ENCODE data around the gene DNAH11. TPM values are rescaled to one million over a fixed set of nuclear protein-coding genes. Genes with fewer than 3 reads are reported as not detected.

DNAH11 gene
- polyA plus RNA-seq, 1 donor from 2014 or later, result 0.16 TPM

- Histone ChIP-seq H3K27me3 (ENCODE audit: insufficient read depth, low read depth, low read length) (no peaks in the 10 kb centered on the region), H3K9me2 (ENCODE audit: insufficient read depth, low read length) (no peaks in the 10 kb centered on the region), H3K4me3 (ENCODE audit: low read length) (peak overlapping the region; percentile 25), H2AFZ (ENCODE audit: low read depth, low read length) (no peak overlapping the region), H3K79me2 (replicated peaks; ENCODE audit: insufficient read depth, low read length) (no peaks in the 10 kb centered on the region), H3K36me3 (ENCODE audit: insufficient read depth, low read length) (no peaks in the 10 kb centered on the region), H3F3A (ENCODE audit: insufficient read depth, low read length, poor library complexity, severe bottlenecking) (no peaks in the 10 kb centered on the region), H4K20me1 (ENCODE audit: insufficient read depth) (no peaks in the 10 kb centered on the region), H3K9ac (ENCODE audit: low read length) (no peak overlapping the region), H3K9me3 (ENCODE audit: low read length) (no peaks in the 10 kb centered on the region), H3K27ac (ENCODE audit: low read length) (peak overlapping the region; percentile 26), H3K4me2 (ENCODE audit: low read length) (no peak overlapping the region)
- TF ChIP-seq REST (IDR thresholded peaks at IDR 0.05; ENCODE audit: borderline replicate concordance) (peak; percentile 53), MXI1 (conservative IDR thresholded peaks at IDR 0.05; ENCODE audit: poor library complexity, severe bottlenecking) (no peak), EZH2 (IDR thresholded peaks at IDR 0.05; ENCODE audit: borderline replicate concordance, insufficient read depth, low read length, poor library complexity, severe bottlenecking) (no peak), EP300 (conservative IDR thresholded peaks at IDR 0.05; ENCODE audit: poor library complexity, severe bottlenecking) (peak; percentile 15), CTCF (IDR thresholded peaks at IDR 0.05; ENCODE audit: poor library complexity, severe bottlenecking) (no peak), TAF1 (IDR thresholded peaks at IDR 0.05; ENCODE audit: low read depth) (no peak), POLR2AphosphoS5 (IDR thresholded peaks at IDR 0.05) (no peak)
Observed at GRCh38 chr7:21886396-21886795, 343.6 kb downstream of the DNAH11 start.

- H2AFZ ChIP-seq (ENCODE audit: low read depth, low read length), result no peak overlapping the region
- H3K27ac ChIP-seq (ENCODE audit: low read length), result no peak overlapping the region
- no peak overlapping the region for H3K4me2 ChIP-seq (ENCODE audit: low read length)
- H3K9ac ChIP-seq (ENCODE audit: low read length), result no peak overlapping the region
- H3K4me3 ChIP-seq (ENCODE audit: low read length), result no peak overlapping the region
- TF ChIP-seq RAD21 (conservative IDR thresholded peaks at IDR 0.05) (no peak), EP300 (conservative IDR thresholded peaks at IDR 0.05; ENCODE audit: poor library complexity, severe bottlenecking) (no peak)
- no peaks in the 10 kb centered on the region for H3K27me3 ChIP-seq (ENCODE audit: insufficient read depth, low read depth, low read length)
- H4K20me1 ChIP-seq (ENCODE audit: insufficient read depth), result no peaks in the 10 kb centered on the region
- H3K9me2 ChIP-seq (ENCODE audit: insufficient read depth, low read length), result no peaks in the 10 kb centered on the region
- H3K36me3 ChIP-seq (ENCODE audit: insufficient read depth, low read length), result no peaks in the 10 kb centered on the region
- H3F3A ChIP-seq (ENCODE audit: insufficient read depth, low read length, poor library complexity, severe bottlenecking), result no peaks in the 10 kb centered on the region
- H3K79me2 ChIP-seq (replicated peaks; ENCODE audit: insufficient read depth, low read length), result no peaks in the 10 kb centered on the region
- no peaks in the 10 kb centered on the region for H3K9me3 ChIP-seq (ENCODE audit: low read length)
Observed at GRCh38 chr7:21887353-21887752, 344.5 kb downstream of the DNAH11 start.

GRCh38 chr7:21887779-21888178 is 344.9 kb downstream of the DNAH11 start:
- H4K20me1 ChIP-seq (ENCODE audit: insufficient read depth), result no peaks in the 10 kb centered on the region
- no peak overlapping the region for H3K4me2 ChIP-seq (ENCODE audit: low read length)
- no peak overlapping the region for H3K4me3 ChIP-seq (ENCODE audit: low read length)
- no peaks in the 10 kb centered on the region for H3K27me3 ChIP-seq (ENCODE audit: insufficient read depth, low read depth, low read length)
- H3K27ac ChIP-seq (ENCODE audit: low read length), result no peak overlapping the region
- H2AFZ ChIP-seq (ENCODE audit: low read depth, low read length), result no peak overlapping the region
- H3K9me3 ChIP-seq (ENCODE audit: low read length), result no peaks in the 10 kb centered on the region
- TF ChIP-seq RAD21 (conservative IDR thresholded peaks at IDR 0.05), result no peak
- TF ChIP-seq SMC3 (conservative IDR thresholded peaks at IDR 0.05; ENCODE audit: poor library complexity), result no peak
- TF ChIP-seq MXI1 (conservative IDR thresholded peaks at IDR 0.05; ENCODE audit: poor library complexity, severe bottlenecking), result no peak
- TF ChIP-seq CTCF (IDR thresholded peaks at IDR 0.05; ENCODE audit: poor library complexity, severe bottlenecking), result no peak
- no peak for TF ChIP-seq TAF1 (IDR thresholded peaks at IDR 0.05; ENCODE audit: low read depth)
- no peak for TF ChIP-seq EZH2 (IDR thresholded peaks at IDR 0.05; ENCODE audit: borderline replicate concordance, insufficient read depth, low read length, poor library complexity, severe bottlenecking)
- TF ChIP-seq EP300 (conservative IDR thresholded peaks at IDR 0.05; ENCODE audit: poor library complexity, severe bottlenecking), result no peak
- no peak for TF ChIP-seq POLR2AphosphoS5 (IDR thresholded peaks at IDR 0.05)
- TF ChIP-seq REST (IDR thresholded peaks at IDR 0.05; ENCODE audit: borderline replicate concordance), result no peak
- H3K9ac ChIP-seq (ENCODE audit: low read length), result no peak overlapping the region
- H3F3A ChIP-seq (ENCODE audit: insufficient read depth, low read length, poor library complexity, severe bottlenecking), result no peaks in the 10 kb centered on the region
- no peaks in the 10 kb centered on the region for H3K36me3 ChIP-seq (ENCODE audit: insufficient read depth, low read length)
- no peaks in the 10 kb centered on the region for H3K9me2 ChIP-seq (ENCODE audit: insufficient read depth, low read length)
- no peaks in the 10 kb centered on the region for H3K79me2 ChIP-seq (replicated peaks; ENCODE audit: insufficient read depth, low read length)

Measured in neural cell (in vitro differentiated cells).